OCI-LY7 (cell line): ENCODE measurements around the gene PTGES. TPM values are rescaled to one million over a fixed set of nuclear protein-coding genes. Genes with fewer than 3 reads are reported as not detected.

Experiments used
- BruUV-seq: library from RNA; stranded (reverse); fragments of 400-500 nt; replicated peaks from 2 replicates; lab custom pipeline; 2021; lab: Mats Ljungman, UMichigan
- CTCF ChIA-PET: fragments of 300-600 bp; sonication (Branson Sonifier 250); formaldehyde crosslinking; loops from one replicate; lab custom pipeline; 2022; ENCODE audit warnings: antibody characterized with exemption; ENCODE audit not compliant: unreplicated experiment; lab: Charles Lee
- POLR2A ChIA-PET: fragments of 300-600 bp; sonication (Branson Sonifier 250); formaldehyde crosslinking; loops from one replicate; lab custom pipeline; 2022; ENCODE audit warnings: antibody characterized with exemption; lab: Charles Lee
- DNase-seq: peaks from one replicate; pipeline ENCODE4 v3.0.0-alpha.2; 2015; ENCODE audit warnings: low spot score
- H2AFZ ChIP-seq: fragments of 200-600 bp; sonication (generic), shearing (Covaris generic); 2 replicates; pipeline ENCODE4 v1.6.1; 2014; ENCODE audit warnings: mild to moderate bottlenecking, antibody characterized with exemption, low read length, moderate library complexity
- H3K27ac ChIP-seq: fragments of 200-600 bp; sonication (generic); 2 replicates; pipeline ENCODE4 v1.5.1; 2014; ENCODE audit warnings: mixed run types, low read depth, mild to moderate bottlenecking, moderate library complexity, low read length, inconsistent platforms; ENCODE audit not compliant: poor library complexity, severe bottlenecking
- H3K36me3 ChIP-seq: fragments of 200-600 bp; sonication (generic); 2 replicates; pipeline ENCODE4 v1.6.1; 2014; ENCODE audit warnings: mild to moderate bottlenecking, antibody characterized with exemption, low read length, moderate library complexity, mixed read lengths; ENCODE audit not compliant: insufficient read depth
- H3K4me1 ChIP-seq: fragments of 200-600 bp; sonication (generic); 2 replicates; pipeline ENCODE4 v1.5.1; 2014; ENCODE audit warnings: mild to moderate bottlenecking, low read length; ENCODE audit not compliant: insufficient read depth, poor library complexity, severe bottlenecking
- H3K4me2 ChIP-seq: fragments of 200-600 bp; sonication (generic); 2 replicates; pipeline ENCODE4 v1.6.1; 2014; ENCODE audit warnings: mild to moderate bottlenecking, low read length
- H3K4me3 ChIP-seq: fragments of 200-600 bp; sonication (generic); 2 replicates; pipeline ENCODE4 v1.5.1; 2014; ENCODE audit warnings: mild to moderate bottlenecking, low read depth, low read length; ENCODE audit not compliant: poor library complexity, severe bottlenecking
- H3K79me2 ChIP-seq: fragments of 200-600 bp; sonication (generic); 2 replicates; pipeline ENCODE4 v1.6.1; 2016; ENCODE audit warnings: low read depth, mild to moderate bottlenecking, low read length, moderate library complexity, mixed read lengths; ENCODE audit not compliant: insufficient read depth
- H3K9me2 ChIP-seq: fragments of 200-600 bp; sonication (generic); 2 replicates; pipeline ENCODE4 v1.6.1; 2016; ENCODE audit warnings: mild to moderate bottlenecking, low read length, mixed read lengths; ENCODE audit not compliant: insufficient read depth
- H3K9me3 ChIP-seq: fragments of 200-600 bp; sonication (generic); 2 replicates; pipeline ENCODE4 v1.6.1; 2014; ENCODE audit warnings: mild to moderate bottlenecking, mixed run types, low read length, mixed read lengths
- H4K20me1 ChIP-seq: fragments of 200-600 bp; sonication (generic); 2 replicates; pipeline ENCODE4 v1.6.1; 2014; ENCODE audit warnings: mild to moderate bottlenecking, antibody characterized with exemption, low read length, moderate library complexity, mixed read lengths; ENCODE audit not compliant: insufficient read depth
- CTCF ChIP-seq: fragments of 200-600 bp; sonication (generic); conservative IDR thresholded peaks from 2 replicates; pipeline ENCODE4 v1.5.1; 2014; ENCODE audit warnings: mild to moderate bottlenecking, antibody characterized with exemption, low read length, moderate library complexity, mixed read lengths
- EZH2phosphoT487 ChIP-seq: fragments of 200-600 bp; sonication (generic); IDR thresholded peaks from 2 replicates; pipeline ENCODE4 v1.6.1; 2018; ENCODE audit warnings: low read depth, borderline replicate concordance, mild to moderate bottlenecking, mixed run types, antibody characterized with exemption, low read length, moderate library complexity, mixed read lengths
- intact Hi-C: fragments of 100-400 bp; cut with micrococcal nuclease; formaldehyde crosslinking; loops from one replicate; pipeline ENCODE4 v1.10.0; 2022; ENCODE audit not compliant: unreplicated experiment
- total RNA-seq, 2 experiments: library from RNA; depleted of rRNA in 1 of 2; stranded (reverse); fragments of >200 nt in 1 of 2; shearing (Covaris generic) in 1 of 2; gene quantifications; 2 replicates each; pipeline ENCODE4 v1.2.3, GENCODE V29; 2014 to 2022

PTGES gene
- total RNA-seq, 2 experiments from 2014 or later = not detected

- Histone ChIP-seq H2AFZ (no peak overlapping the region), H3K9me2 (no peaks in the 10 kb centered on the region), H3K79me2 (no peaks in the 10 kb centered on the region), H3K4me1 (peaks cover 10% of the 10 kb centered on the region), H3K4me2 (no peak overlapping the region), H3K27ac (no peak overlapping the region), H3K9me3 (no peaks in the 10 kb centered on the region), H3K36me3 (no peaks in the 10 kb centered on the region), H3K4me3 (no peak overlapping the region), H4K20me1 (no peaks in the 10 kb centered on the region)
- ChIA-PET POLR2A (no interaction called here), CTCF (no interaction called here)
- DNase-seq = no peak
- BruUV-seq = no TSS peak
- TF ChIP-seq CTCF (no peak), EZH2phosphoT487 (no peak)
- intact Hi-C loops = loop anchor here (5.0 kb wide), 1 partner anchor 93 kb away; the partner anchor contains the start of gene ASB6
Observed at GRCh38 chr9:129735546-129735945, 17.3 kb downstream of the PTGES start.

GRCh38 chr9:129733632-129733953 lies 19.2 kb downstream of the PTGES start:
- Histone ChIP-seq H3K9me3 (no peaks in the 10 kb centered on the region), H4K20me1 (no peaks in the 10 kb centered on the region), H3K9me2 (no peaks in the 10 kb centered on the region), H3K4me3 (no peak overlapping the region), H3K36me3 (no peaks in the 10 kb centered on the region), H3K4me2 (no peak overlapping the region), H3K4me1 (peaks cover 10% of the 10 kb centered on the region), H3K27ac (no peak overlapping the region), H2AFZ (no peak overlapping the region), H3K79me2 (no peaks in the 10 kb centered on the region)
- intact Hi-C loops = no loop called here
- TF ChIP-seq EZH2phosphoT487 = no peak
- ChIA-PET CTCF (no interaction called here), POLR2A (no interaction called here)
- DNase-seq = no peak
- no TSS peak for BruUV-seq

GRCh38 chr9:129732946-129733631 lies 19.8 kb downstream of the PTGES start:
- no TSS peak for BruUV-seq

More at GRCh38 chr9:129732946-129733631, 19.8 kb downstream of the PTGES start:
- H3K4me3 ChIP-seq = no peak overlapping the region
- H3K4me2 ChIP-seq = no peak overlapping the region
- H3K9me2 ChIP-seq = no peaks in the 10 kb centered on the region
- H2AFZ ChIP-seq = no peak overlapping the region
- no peaks in the 10 kb centered on the region for H3K79me2 ChIP-seq
- intact Hi-C loops = no loop called here
- CTCF ChIA-PET = no interaction called here
- no peak for TF ChIP-seq EZH2phosphoT487
- no peak for TF ChIP-seq CTCF
- POLR2A ChIA-PET = no interaction called here
- no peak overlapping the region for H3K27ac ChIP-seq
- peaks cover 10% of the 10 kb centered on the region for H3K4me1 ChIP-seq
- no peaks in the 10 kb centered on the region for H3K9me3 ChIP-seq
- no peak for DNase-seq
- H3K36me3 ChIP-seq = no peaks in the 10 kb centered on the region
- H4K20me1 ChIP-seq = no peaks in the 10 kb centered on the region
